Ureter (tissue), 1 donor: ENCODE data around the gene IRGQ. TPM values are rescaled to one million over a fixed set of nuclear protein-coding genes. Genes with fewer than 3 reads are reported as not detected.
"Not testable (repeated sequence)": the region's sequence is repeated elsewhere in the genome, so short reads cannot be mapped to it uniquely, and the experiment has no call there.

Source experiments
- DNase-seq: peaks from one replicate; pipeline ENCODE4 v3.0.0-alpha.2; 2020; ENCODE audit warnings: low spot score
- total RNA-seq: library from RNA; stranded (reverse); gene quantifications from one replicate; pipeline ENCODE4 v1.2.4, GENCODE V29; 2023
- donor health status: DM: yes; HTN: yes; CAD: no.

Gene IRGQ
- total RNA-seq, 1 donor from 2014 or later, result 20.8 TPM

GRCh38 chr19:43625918-43626579 is 30.1 kb upstream of the IRGQ start:
- no peak for DNase-seq

DNA sequence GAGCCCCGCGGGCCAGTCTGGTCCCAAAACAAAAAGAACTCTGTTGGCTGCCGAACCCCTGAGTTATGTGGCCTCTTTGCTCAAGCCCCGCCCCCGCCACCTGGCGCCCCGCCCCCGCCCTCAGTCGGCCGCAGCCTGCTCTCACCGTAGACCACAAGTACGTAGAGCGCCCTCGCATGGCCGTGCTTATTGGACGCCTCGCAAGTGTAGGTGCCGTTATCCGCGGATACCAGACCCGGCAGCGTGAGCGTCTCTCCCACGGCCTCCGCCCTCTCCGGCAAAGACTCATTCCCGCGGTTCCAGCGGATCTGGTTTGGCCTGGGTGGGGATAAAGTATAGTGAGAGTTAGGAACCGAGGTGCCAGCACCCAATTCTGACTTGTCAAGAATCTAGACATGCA is 29.0 kb upstream of the IRGQ start:
- DNase-seq, result no peak

GRCh38 chr19:43623889-43624670 is 28.1 kb upstream of the IRGQ start:
- DNase-seq, result no peak

- DNase-seq, result no peak
Observed at GRCh38 chr19:43622956-43623355, 27.0 kb upstream of the IRGQ start.

DNA sequence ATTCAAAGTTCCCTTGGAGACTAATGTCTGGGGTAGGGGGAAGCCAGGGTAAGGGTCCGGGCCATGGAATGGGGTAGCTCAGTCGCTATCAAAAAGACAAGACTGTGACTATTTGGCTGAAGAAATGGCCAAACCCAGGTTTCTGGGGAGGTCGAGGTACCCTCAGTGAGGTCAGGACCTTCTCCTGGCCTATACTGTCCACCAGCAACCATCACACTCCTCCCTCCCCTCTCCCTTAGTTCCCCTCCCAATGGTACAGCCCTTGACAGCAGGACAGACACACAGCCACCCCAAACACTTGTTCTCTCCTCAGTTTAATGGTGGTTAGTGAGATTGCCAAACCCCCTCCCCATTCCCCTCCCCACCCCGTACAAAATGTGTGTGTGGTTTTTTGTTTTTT is 26.1 kb upstream of the IRGQ start:
- DNase-seq, result no peak

DNA sequence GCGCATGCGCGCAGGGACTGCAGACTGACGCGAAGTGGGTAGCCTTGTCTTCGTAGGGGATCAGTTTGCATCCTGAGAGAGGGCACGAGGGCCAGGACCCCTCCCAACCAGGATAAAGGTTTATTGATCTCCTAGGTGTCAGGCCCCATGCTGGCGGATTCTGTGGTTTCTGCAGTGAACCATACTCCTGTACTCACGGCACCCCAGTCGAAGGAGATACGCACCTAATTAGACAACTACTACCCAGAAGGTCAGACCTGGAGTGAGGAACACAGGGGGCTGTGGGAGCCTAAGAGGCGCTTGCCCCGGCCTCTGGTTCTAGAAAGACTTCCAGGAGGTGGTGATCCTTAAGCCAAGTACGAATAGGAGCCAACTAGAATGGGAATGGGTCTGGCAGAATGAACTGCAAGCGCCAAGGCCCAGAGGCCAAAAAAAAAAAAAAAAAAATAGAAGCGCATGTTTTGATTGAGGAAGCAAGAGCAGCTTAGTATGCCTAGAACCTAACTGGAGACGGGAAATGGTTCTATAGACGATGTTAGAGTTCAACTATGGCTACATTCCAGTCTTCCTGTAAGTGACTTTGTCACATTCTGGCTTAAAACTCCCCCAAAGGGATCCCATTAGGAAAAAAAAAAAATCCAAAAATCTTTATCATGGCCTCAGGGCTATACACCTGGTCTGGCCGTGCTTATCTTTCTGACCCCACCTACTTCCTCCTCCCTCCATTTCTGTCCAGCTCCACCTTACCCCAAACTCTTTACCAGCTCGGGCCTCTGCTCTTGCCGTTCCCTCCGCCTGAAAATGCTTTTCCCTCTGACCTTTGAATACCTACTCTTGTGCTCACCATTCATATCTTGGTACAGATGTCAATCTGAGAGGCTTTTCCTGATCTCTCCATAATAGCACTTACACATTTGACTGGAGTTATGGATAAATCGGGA is 24.4 kb upstream of the IRGQ start:
- no peak for DNase-seq

GRCh38 chr19:43619262-43620060 is 23.5 kb upstream of the IRGQ start, which contains the start of gene ZNF428:
Gene ZNF428 (minus strand): TSS chr19:43619629. CDS start chr19:43614304, 5,325 bp downstream.
- peak; percentile 80 for DNase-seq

DNA sequence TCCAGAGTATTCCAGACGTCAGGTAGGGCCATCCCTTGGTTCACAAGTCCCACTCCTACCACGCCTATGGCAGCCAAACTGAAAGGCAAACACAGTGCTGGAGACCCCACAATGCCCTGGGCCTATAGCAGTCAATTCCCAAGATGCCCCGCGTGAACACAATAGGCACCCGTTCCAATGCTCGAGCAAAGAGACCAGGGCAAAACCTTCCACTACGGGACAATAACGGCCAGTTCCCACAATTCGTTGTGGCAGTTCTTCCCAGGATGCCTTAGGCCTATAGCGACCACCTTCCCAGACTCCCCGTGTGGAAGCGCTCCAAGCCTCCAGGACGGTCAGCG is 23.0 kb upstream of the IRGQ start:
- DNase-seq, result no peak

DNA sequence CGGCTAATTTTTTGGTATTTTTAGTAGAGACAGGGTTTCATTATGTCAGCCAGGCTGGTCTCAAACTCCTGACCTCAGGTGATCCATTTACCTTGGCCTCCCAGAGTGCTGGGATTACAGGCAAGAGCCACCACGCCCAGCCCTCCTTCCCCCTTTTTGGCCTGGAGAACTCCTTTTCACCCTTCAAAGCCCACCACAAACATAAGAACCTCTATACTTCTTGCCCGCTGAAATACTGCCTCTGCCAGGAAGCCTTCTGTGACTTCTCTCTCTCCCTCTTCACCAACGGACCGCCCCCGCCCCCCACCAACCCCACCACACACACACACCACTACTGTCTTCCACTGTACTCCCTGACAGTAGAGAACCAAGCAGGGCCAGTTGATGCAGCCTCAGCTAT is 21.0 kb upstream of the IRGQ start:
- no peak for DNase-seq

DNA sequence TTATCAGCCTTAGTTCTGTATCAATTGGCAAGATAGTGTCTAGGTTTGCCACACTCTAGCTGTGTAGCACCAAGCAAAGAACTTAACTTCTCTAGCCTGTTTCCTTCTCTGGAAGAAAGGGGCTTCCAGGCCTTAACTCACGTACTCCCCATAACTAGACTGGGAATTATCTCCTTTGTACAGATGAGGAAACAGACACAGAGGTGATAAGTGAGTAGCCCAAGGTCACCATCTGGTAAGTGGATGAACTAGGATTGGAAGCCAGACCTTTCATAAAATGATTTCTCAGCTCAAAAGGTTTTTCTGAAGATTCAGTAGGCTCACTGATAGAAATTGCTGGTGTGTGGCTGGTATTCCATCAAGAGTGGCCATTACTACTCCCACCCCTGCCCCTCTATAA is 20.4 kb upstream of the IRGQ start:
- no peak for DNase-seq

DNA sequence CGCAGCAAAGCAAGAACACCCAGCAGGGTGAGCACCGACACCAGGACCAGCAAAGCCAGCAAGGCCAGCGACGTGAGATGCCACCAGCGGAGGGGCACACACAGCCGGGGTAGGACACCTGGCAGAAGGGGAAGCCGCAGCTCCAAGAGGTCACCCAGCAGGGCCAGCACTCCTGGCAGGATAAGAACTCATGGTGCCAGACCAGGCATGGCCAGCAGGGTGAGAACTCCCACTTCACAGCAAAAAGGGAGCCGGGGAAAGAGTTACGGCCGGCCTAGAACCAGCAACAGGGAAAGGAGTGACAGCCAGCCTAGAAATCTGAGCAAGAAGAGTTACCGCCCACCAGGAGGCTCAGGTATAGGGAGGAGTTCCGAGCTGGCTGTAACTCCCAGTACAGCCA is 16.4 kb upstream of the IRGQ start:
- no peak for DNase-seq

- DNase-seq, result no peak
Observed at GRCh38 chr19:43611788-43612187, 15.9 kb upstream of the IRGQ start, which contains the start of gene SRRM5. Gene SRRM5 (plus strand): TSS chr19:43612088. CDS start chr19:43612122, 34 bp downstream.

- no peak for DNase-seq
Observed at GRCh38 chr19:43610493-43610892, 14.6 kb upstream of the IRGQ start.

- no peak for DNase-seq
Observed at GRCh38 chr19:43609872-43610271, 13.9 kb upstream of the IRGQ start.

DNA sequence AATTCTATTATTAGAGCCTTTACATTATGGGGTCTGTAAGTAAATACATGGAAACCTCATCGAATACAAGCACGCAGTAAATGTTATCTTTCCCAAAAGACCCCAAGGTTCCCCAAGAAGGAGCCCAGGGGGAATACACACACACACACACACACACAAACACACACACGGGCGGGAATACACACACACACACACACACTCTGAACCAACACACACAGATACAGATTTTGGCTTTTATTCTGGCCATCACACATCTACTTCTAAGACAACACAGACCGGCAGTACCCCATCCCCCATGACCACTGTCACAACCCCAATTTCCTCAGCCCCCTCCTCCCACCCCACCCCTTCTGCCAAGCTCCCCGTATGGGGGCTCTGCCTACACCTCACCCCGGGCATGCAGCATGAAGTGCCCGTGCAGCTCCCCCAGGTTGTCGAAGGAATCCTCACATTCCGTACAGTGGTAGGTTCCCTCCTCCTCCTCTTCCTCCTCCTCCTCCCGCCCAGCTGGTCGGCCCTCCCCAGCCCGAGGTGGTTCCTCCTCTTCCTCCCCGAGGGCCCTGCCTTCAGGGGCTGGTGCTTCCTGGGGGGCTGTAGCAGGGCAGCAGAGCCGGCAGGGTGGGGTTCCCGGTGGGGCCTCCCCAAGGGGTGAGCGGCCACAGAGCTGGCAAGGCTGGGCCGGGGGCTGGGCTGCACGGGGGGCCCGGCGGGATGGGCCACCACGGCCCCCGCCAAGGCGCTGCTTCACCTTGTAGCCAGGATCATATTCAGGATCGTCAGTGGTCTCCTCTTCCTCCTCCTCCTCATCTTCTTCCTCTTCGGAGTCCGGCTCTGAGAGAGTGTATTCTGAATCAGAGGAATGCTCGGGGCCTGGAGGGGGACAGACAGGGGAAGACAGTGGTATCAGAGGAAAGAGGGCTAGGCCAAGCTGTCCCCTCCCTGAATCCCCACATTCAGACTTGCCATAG is 11.6 kb upstream of the IRGQ start:
- no peak for DNase-seq

DNA sequence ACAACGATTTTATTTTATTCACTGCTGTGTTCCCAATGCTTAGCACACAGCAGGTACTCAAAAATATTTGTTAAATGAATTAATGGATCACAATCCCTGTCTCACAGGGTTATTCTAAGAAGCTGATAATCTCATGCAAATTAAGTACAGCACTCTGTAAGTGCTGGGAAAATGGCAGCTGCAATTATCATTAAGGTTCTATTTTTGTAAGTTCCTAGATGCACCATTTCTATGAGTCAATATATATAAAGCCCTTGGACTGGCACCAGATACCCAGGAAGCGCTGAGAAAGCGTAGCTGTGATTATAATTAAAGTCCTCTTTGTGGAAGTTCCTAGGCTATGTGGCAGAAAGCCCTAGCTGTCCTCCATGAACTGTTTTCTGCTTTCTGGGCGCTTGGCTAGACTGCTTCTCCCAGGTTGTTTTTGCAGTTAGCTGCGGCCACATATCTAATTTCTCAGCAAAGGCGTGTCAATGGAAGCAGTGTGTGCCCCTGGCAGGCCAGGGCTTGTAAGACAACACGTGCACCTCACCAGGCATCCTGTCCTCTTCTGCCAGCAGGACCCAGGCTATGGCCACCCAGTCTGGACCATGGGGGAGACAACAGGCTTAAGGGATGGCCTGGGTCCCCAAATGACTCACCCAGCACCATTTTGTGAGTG is 10.8 kb upstream of the IRGQ start:
- no peak for DNase-seq

DNA sequence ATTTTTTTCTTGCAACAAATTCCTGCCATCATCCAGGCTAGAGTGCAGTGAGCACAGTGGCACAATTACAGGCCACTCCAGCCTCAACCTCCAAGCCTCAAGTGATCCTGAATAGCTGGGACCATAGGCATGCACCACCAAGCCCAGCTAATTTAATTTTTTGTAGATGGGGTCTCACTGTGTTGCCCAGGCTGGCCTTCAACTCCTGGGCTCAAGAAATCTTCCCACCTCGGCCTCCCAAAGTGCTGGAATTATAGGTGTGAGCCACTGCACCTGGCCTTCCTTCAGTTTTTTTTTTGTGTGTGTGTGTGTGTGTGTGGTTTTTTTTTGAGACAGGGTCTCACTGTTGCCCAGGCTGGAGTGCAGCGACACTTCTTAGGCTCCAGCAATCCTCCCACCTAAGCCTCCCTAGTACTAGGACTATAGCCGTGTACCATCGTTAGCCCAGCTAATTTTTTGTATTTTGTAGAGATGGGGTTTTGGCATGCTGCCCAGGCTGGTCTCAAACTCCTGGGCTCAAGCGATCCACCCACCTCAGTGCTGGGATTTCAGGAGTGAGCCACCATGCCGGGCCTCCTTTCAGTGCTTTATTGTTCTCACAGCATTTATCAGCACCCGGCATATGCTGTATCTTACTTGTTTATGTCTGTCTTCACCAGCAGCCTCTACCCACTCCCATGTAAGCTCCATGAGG is 10.1 kb upstream of the IRGQ start:
- DNase-seq, result no peak

- DNase-seq, result not testable (repeated sequence)
Observed at GRCh38 chr19:43600326-43600725, 4.4 kb upstream of the IRGQ start.
